Esophagus muscularis mucosa (tissue), 4 donors: ENCODE data around the gene CFAP73. TPM values are rescaled to one million over a fixed set of nuclear protein-coding genes. Genes with fewer than 3 reads are reported as not detected.

Source experiments
- DNase-seq: peaks from one replicate; pipeline ENCODE4 v3.0.0-alpha.2; 2017; ENCODE audit errors: extremely low spot score
- H3K27ac ChIP-seq, 4 donors: fragments of 200-600 bp; sonication (generic); replicated peaks in 1 of 4; 1 replicate in 3 of 4; 2 replicates in 1 of 4; pipeline ENCODE4 v1.5.1; 2016 to 2019; ENCODE audit warnings: mild to moderate bottlenecking in 1 of 4
- H3K27me3 ChIP-seq, 4 donors: fragments of 200-600 bp; sonication (generic); one replicate each; pipeline versions ENCODE4 v1.5.1 to v1.6.0; 2016 to 2019
- H3K36me3 ChIP-seq, 4 donors: fragments of 200-600 bp; sonication (generic); one replicate each; pipeline ENCODE4 v1.5.1; 2016 to 2019
- H3K4me1 ChIP-seq, 4 donors: fragments of 200-600 bp; sonication (generic); one replicate each; pipeline ENCODE4 v1.5.1; 2016 to 2019
- H3K4me3 ChIP-seq, 4 donors: fragments of 200-600 bp; sonication (generic); 1 replicate in 2 of 4; 2 replicates in 2 of 4; pipeline ENCODE4 v1.5.1; 2016 to 2019; ENCODE audit warnings: mild to moderate bottlenecking in 4 of 4, moderate library complexity in 1 of 4
- H3K9me3 ChIP-seq, 4 donors: fragments of 200-600 bp; sonication (generic); 1 replicate in 3 of 4; 2 replicates in 1 of 4; pipeline ENCODE4 v1.5.1; 2016 to 2019
- EP300 ChIP-seq: sonication (generic); formaldehyde crosslinking; IDR thresholded peaks from one replicate; pipeline ENCODE4 v1.6.1; 2017; ENCODE audit warnings: antibody characterized with exemption
- POLR2A ChIP-seq: fragments of 450-650 bp; IDR thresholded peaks from one replicate; pipeline ENCODE4 v1.6.1; 2017; ENCODE audit warnings: antibody characterized with exemption, moderate library complexity, mild to moderate bottlenecking, low read depth
- POLR2AphosphoS5 ChIP-seq, 2 donors: sonication (generic); formaldehyde crosslinking; IDR thresholded peaks; one replicate each; pipeline ENCODE4 v1.6.1; 2017; ENCODE audit warnings: antibody characterized with exemption in 2 of 2
- WGBS: methylation state at CpG from one replicate; pipeline ENCODE4 v1.1.5; 2018; 5-methylcytosine and 5-hydroxymethylcytosine counted together
- intact Hi-C: fragments of 100-400 bp; cut with DNase I; formaldehyde crosslinking; loops from one replicate; pipeline ENCODE4 v1.15.1; 2023
- total RNA-seq, 4 donors: library from RNA; depleted of rRNA; stranded (reverse); fragments of >200 nt; gene quantifications; one replicate each; pipeline versions ENCODE4 v1.1.0 to v1.2.1, GENCODE V29; 2016
- TF ChIP-seq, protein P1 (sequence below), 3 experiments: fragments of 200-600 bp in 2 of 3; fragments of 450-650 bp in 1 of 3; sonication (generic) in 2 of 3; IDR thresholded peaks; one replicate each; pipeline ENCODE4 v1.5.1; 2017 to 2019; ENCODE audit warnings: antibody characterized with exemption in 3 of 3, mild to moderate bottlenecking in 2 of 3, moderate library complexity in 1 of 3

The CFAP73 gene
- total RNA-seq, 4 donors from 2014 or later, result not detected

DNA sequence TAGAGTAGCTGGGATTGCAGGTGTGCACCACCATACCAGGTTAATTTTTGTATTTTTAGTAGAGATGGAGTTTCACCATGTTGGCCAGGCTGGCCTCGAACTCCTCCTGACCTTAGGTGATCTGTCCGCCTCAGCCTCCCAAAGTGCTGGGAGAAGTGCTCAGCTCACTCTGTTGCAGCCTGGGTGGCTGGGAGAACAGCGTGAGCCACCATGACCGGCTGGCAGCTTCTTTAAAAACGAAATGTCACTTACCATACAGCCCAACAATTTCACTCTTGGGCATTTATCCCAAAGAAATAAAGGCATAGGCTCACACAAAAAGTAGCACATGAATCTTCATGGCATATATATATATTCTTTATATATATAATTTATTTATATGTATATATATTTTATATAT is 4.7 kb upstream of the CFAP73 start:
- no peak for DNase-seq
- TF ChIP-seq POLR2A (no peak), EP300 (no peak), POLR2AphosphoS5 (IDR thresholded peaks at IDR 0.05) (no peak)
- TF ChIP-seq, protein P1, sequence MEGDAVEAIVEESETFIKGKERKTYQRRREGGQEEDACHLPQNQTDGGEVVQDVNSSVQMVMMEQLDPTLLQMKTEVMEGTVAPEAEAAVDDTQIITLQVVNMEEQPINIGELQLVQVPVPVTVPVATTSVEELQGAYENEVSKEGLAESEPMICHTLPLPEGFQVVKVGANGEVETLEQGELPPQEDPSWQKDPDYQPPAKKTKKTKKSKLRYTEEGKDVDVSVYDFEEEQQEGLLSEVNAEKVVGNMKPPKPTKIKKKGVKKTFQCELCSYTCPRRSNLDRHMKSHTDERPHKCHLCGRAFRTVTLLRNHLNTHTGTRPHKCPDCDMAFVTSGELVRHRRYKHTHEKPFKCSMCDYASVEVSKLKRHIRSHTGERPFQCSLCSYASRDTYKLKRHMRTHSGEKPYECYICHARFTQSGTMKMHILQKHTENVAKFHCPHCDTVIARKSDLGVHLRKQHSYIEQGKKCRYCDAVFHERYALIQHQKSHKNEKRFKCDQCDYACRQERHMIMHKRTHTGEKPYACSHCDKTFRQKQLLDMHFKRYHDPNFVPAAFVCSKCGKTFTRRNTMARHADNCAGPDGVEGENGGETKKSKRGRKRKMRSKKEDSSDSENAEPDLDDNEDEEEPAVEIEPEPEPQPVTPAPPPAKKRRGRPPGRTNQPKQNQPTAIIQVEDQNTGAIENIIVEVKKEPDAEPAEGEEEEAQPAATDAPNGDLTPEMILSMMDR (IDR thresholded peaks at IDR 0.05), result no peak
- WGBS, result 85% methylated on average over 5 of the region's 5 CpGs

DNA sequence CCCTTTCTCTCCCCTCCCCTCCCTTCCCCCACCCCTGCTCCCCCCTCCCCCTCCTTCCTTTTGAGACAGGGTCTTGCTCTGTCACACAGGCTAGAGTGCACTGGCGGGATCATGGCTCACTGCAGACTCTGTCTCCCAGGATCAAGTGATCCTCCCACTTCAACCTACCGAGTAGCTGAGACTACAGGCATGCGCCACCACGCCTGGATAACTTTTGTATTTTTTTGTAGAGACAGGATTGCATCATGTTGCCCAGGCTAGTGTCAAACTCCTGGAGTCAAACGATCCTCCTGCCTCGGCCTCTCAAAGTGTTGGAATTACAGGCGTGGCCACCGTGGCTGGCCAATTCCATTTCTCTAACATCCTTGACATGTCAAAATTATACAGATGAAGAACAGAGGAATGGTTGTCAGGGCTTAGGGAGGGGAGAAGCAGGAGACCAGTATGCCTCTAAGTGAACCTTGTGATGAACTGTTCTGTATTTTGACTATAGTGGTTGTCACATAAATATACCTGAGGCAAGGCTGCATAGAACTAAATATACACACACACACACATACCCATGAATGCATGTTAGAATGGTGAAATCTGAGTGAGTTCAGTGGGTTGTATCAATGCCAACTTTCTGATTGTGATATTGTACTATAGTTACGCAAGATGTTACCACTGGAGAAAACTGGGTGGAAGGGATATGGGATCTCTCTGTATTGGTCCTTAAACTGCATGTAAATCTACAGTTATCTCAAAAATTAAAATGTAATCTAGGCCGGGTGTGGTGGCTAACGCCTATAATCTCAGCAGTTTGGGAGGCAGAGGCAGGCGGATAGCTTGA is 3.6 kb upstream of the CFAP73 start:
- TF ChIP-seq EP300 (no peak), POLR2AphosphoS5 (IDR thresholded peaks at IDR 0.05) (no peak), POLR2A (no peak)
- TF ChIP-seq, protein P1 (IDR thresholded peaks at IDR 0.05), result no peak
- 83% methylated on average over 12 of the region's 12 CpGs for WGBS
- Histone ChIP-seq H3K4me1 (peaks cover 0 to 9% (median 9%) of the 10 kb centered on the region in 4 donors), H3K9me3 (peaks cover 0 to 6% (median 0%) of the 10 kb centered on the region in 4 donors), H3K36me3 (no peaks in the 10 kb centered on the region), H3K27ac (no peak overlapping the region), H3K4me3 (no peak overlapping the region), H3K27me3 (peaks cover 0 to 16% (median 0%) of the 10 kb centered on the region in 4 donors)
- no peak for DNase-seq
- intact Hi-C loops, result no loop called here

More for the DNA sequence above, 4.7 kb upstream of the CFAP73 start:
- no peak overlapping the region for H3K4me3 ChIP-seq
- H3K9me3 ChIP-seq, result peaks cover 0 to 6% (median 0%) of the 10 kb centered on the region in 4 donors
- H3K27ac ChIP-seq, result no peak overlapping the region
- H3K27me3 ChIP-seq, result peaks cover 0 to 8% (median 0%) of the 10 kb centered on the region in 4 donors
- intact Hi-C loops, result no loop called here
- H3K36me3 ChIP-seq, result no peaks in the 10 kb centered on the region
- H3K4me1 ChIP-seq, result peaks cover 0 to 8% (median 7%) of the 10 kb centered on the region in 4 donors

DNA sequence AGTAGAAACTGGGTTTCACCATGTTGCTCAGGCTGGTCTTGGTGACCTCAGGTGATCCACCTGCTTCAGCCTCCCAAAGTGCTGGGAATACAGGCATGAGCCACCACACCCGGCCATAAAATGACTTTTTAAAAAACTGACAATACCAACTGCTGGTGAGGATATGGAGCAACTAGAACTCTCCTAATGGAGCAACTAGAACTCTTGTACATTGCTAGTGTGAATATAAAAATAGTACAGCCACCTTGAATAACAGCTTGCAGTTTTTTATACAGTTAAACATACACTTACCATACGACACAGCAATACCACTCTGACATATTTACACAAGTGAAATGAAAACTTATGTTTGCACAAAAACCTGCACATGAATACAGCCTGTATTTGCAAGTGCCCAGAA is 2.5 kb upstream of the CFAP73 start:
- intact Hi-C loops, result no loop called here
- H3K27ac ChIP-seq, result no peak overlapping the region
- WGBS, result 69% methylated on average over 2 of the region's 2 CpGs
- H3K4me1 ChIP-seq, result peaks cover 0 to 9% (median 9%) of the 10 kb centered on the region in 4 donors
- DNase-seq, result no peak
- peaks cover 0 to 26% (median 2%) of the 10 kb centered on the region in 4 donors for H3K27me3 ChIP-seq
- no peak overlapping the region for H3K4me3 ChIP-seq
- TF ChIP-seq EP300 (no peak), POLR2A (no peak), POLR2AphosphoS5 (IDR thresholded peaks at IDR 0.05) (no peak)
- TF ChIP-seq, protein P1 (IDR thresholded peaks at IDR 0.05), result no peak
- no peaks in the 10 kb centered on the region for H3K36me3 ChIP-seq
- peaks cover 0 to 6% (median 0%) of the 10 kb centered on the region in 4 donors for H3K9me3 ChIP-seq

DNA sequence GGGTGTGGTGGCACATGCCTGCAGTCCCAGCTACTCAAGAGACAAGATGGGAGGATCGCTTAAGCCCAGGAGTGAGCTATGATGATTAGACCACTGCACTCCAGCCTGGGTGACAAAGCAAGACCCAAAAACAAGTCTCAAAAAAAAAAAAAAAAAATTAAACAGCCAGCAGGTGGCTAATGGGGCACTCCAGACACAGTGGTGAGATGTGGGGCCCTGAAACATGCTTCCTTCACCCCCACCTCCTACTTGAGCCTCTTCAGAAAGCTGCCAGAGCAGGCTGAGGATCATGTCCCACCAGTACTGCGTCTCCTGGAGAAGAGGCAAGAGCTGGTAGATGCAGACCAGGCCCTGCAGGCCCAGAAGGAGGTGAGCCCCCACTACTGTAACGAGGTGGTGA is 2.1 kb downstream of the CFAP73 start:
- Histone ChIP-seq H3K27me3 (peaks cover 0 to 65% (median 25%) of the 10 kb centered on the region in 4 donors), H3K4me3 (no peak overlapping the region), H3K9me3 (peaks cover 0 to 6% (median 0%) of the 10 kb centered on the region in 4 donors), H3K36me3 (no peaks in the 10 kb centered on the region), H3K27ac (no peak overlapping the region), H3K4me1 (peaks cover 18 to 38% (median 35%) of the 10 kb centered on the region in 4 donors)
- TF ChIP-seq POLR2A (no peak), EP300 (no peak), POLR2AphosphoS5 (IDR thresholded peaks at IDR 0.05) (no peak)
- TF ChIP-seq, protein P1 (IDR thresholded peaks at IDR 0.05), result no peak
- WGBS, result 95% methylated on average over 3 of the region's 3 CpGs
- intact Hi-C loops, result loop anchor here (5.0 kb wide), 1 partner anchor 104 kb away; no protein-coding TSS in a partner anchor
- no peak for DNase-seq
